Nephron progenitor cell (in vitro differentiated cells): ENCODE data around the gene COMP.

Source experiments
- DNase-seq: peaks from one replicate; pipeline ENCODE4 v3.0.0; 2021
- H3K27ac Mint-ChIP-seq: 2 replicates; pipeline ENCODE4 v1.8.0; 2021; ENCODE audit warnings: mild to moderate bottlenecking, moderate library complexity, mixed read lengths
- H3K27me3 Mint-ChIP-seq: 2 replicates; pipeline ENCODE4 v1.8.0; 2021; ENCODE audit warnings: mild to moderate bottlenecking, low read depth, mixed read lengths; ENCODE audit not compliant: poor library complexity
- H3K36me3 Mint-ChIP-seq: 2 replicates; pipeline ENCODE4 v1.8.0; 2021; ENCODE audit warnings: low read depth, mixed read lengths
- H3K4me1 Mint-ChIP-seq: 2 replicates; pipeline ENCODE4 v1.8.0; 2021; ENCODE audit warnings: mixed read lengths
- H3K4me3 Mint-ChIP-seq: 2 replicates; pipeline ENCODE4 v1.8.0; 2021; ENCODE audit warnings: mild to moderate bottlenecking, moderate library complexity, mixed read lengths
- H3K9me3 Mint-ChIP-seq: 2 replicates; pipeline ENCODE4 v1.8.0; 2021; ENCODE audit warnings: mild to moderate bottlenecking, moderate library complexity, mixed read lengths
- TF ChIP-seq, protein P1 (sequence below): fragments of 200-600 bp; sonication (generic); IDR thresholded peaks from 2 replicates; pipeline ENCODE4 v1.5.0; 2021; ENCODE audit warnings: antibody characterized with exemption

The COMP gene

DNA sequence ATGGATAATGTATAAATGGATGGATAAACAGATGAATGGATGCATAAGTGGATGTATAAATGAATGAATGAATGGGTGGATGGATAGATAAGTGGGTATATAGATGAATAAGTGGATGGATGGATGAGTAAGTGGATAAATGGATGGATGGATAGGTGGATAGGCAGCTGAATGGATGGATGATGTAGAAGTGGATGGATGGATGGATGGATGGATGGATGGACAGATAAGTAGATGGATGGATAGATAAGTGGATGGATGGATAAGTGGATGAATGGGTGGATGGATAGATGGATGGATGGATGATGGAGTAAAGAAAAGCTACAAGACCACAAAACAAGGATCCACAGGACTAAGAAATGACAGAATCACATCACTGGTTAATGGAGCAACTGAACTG is 9.0 kb upstream of the COMP start:
- Mint-ChIP-seq H3K9me3 (no peaks in the 10 kb centered on the region), H3K27me3 (peaks cover 28% of the 10 kb centered on the region), H3K36me3 (no peaks in the 10 kb centered on the region), H3K4me1 (peaks cover 20% of the 10 kb centered on the region), H3K27ac (no peak overlapping the region), H3K4me3 (no peak overlapping the region)
- TF ChIP-seq, protein P1, sequence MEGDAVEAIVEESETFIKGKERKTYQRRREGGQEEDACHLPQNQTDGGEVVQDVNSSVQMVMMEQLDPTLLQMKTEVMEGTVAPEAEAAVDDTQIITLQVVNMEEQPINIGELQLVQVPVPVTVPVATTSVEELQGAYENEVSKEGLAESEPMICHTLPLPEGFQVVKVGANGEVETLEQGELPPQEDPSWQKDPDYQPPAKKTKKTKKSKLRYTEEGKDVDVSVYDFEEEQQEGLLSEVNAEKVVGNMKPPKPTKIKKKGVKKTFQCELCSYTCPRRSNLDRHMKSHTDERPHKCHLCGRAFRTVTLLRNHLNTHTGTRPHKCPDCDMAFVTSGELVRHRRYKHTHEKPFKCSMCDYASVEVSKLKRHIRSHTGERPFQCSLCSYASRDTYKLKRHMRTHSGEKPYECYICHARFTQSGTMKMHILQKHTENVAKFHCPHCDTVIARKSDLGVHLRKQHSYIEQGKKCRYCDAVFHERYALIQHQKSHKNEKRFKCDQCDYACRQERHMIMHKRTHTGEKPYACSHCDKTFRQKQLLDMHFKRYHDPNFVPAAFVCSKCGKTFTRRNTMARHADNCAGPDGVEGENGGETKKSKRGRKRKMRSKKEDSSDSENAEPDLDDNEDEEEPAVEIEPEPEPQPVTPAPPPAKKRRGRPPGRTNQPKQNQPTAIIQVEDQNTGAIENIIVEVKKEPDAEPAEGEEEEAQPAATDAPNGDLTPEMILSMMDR: no peak
- DNase-seq: no peak

DNA sequence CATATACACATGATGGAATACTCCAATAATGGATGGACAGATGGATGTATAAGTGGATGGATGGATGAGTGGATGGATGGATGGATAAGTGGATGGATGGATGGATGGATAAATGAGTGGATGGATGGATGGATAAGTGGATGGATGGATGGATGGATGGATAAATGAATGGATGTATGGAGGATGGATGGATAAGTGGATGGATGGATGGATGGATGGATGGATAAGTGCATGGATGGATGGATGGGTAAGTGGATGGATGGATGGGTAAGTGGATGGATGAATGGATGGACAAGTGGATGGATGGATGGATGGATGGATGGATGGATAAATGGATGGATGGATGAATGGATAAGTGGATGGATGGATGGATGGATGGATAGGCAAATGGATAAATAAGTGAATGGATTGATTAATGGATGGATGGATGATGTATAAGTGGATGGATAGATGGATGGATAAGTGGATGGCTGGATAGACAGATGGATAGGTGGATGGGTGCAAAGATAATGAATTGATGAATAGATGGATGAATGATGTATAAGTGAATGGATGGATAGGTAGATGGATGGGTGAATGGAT is 8.4 kb upstream of the COMP start:
- Mint-ChIP-seq H3K27me3 (peaks cover 34% of the 10 kb centered on the region), H3K36me3 (no peaks in the 10 kb centered on the region), H3K4me3 (no peak overlapping the region), H3K9me3 (no peaks in the 10 kb centered on the region), H3K4me1 (peaks cover 16% of the 10 kb centered on the region), H3K27ac (no peak overlapping the region)
- no peak for DNase-seq
- TF ChIP-seq, protein P1: no peak

DNA sequence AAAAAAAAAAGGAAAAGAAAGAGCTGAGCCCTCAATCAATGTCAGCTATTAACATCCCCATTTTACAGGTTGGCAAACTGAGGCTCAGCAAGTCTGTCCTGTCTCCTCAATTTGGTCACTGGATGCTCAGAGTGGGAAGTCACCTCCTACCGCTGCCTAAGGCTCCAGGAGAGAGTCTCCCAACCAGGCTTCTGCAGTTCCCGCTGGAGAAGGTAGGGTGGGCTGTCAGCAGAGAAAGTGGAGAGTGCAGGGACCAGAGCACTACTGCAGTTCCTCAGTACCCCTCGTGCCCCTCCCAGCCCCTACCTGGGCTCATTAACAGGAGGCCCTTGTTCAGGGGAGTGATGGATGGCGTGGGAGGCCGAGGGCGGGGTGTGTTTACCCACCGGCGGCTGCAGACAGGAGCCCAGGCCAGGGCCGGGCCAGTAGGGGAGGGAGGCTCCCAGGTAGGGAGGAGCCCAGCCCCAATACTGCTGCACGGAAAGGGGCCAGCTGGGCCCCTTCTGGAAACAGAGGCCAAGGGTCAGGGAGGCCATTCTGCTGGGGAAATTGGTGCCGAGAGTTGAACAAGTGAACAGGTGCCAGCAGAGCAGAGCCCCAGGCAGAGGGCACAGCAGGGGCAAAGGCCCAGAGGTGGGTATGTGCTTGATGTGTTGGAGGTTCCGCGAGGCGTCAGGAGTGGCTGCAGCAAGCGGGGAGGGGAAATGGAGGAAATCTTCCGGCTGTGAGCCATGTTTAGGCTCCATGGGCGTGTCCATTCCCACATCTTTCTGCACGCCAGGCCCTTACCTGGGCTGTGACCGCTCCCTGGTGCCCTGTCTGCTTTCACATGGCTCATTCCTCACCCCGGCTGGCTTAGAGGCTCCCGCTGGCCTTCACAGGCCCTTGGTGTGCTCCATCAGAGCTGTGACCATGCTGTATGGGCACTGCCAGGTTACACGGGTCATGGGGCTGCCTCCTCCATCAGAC is 7.6 kb upstream of the COMP start:
- TF ChIP-seq, protein P1: no peak
- peaks cover 42% of the 10 kb centered on the region for H3K27me3 Mint-ChIP-seq
- DNase-seq: peak; percentile 31
- H3K36me3 Mint-ChIP-seq: no peaks in the 10 kb centered on the region
- H3K4me1 Mint-ChIP-seq: peaks cover 12% of the 10 kb centered on the region
- no peak overlapping the region for H3K27ac Mint-ChIP-seq
- no peaks in the 10 kb centered on the region for H3K9me3 Mint-ChIP-seq
- H3K4me3 Mint-ChIP-seq: no peak overlapping the region

DNA sequence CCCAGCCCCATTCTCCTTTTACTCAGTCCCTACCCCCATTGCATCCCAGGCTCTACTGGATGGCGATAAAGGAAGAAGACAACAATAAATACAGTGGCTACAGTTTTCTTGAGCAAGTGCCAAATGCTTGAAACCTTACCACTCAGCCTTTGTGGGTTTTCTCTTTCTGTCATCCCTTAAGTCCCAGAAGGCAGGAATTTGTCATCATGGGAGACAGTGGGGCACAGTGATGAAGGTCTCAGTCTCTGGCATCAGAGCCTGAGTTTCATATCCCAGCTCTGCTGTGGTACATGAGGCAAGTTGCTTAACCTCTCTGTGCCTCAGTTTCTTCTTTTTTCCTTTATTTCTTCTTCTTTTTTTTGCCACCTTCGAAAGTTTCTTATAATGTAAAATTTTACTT is 5.1 kb upstream of the COMP start:
- TF ChIP-seq, protein P1: no peak
- no peaks in the 10 kb centered on the region for H3K36me3 Mint-ChIP-seq
- no peaks in the 10 kb centered on the region for H3K9me3 Mint-ChIP-seq
- no peak overlapping the region for H3K27ac Mint-ChIP-seq
- no peak for DNase-seq
- no peak overlapping the region for H3K4me3 Mint-ChIP-seq
- peaks cover 66% of the 10 kb centered on the region for H3K27me3 Mint-ChIP-seq
- peaks cover 7% of the 10 kb centered on the region for H3K4me1 Mint-ChIP-seq

DNA sequence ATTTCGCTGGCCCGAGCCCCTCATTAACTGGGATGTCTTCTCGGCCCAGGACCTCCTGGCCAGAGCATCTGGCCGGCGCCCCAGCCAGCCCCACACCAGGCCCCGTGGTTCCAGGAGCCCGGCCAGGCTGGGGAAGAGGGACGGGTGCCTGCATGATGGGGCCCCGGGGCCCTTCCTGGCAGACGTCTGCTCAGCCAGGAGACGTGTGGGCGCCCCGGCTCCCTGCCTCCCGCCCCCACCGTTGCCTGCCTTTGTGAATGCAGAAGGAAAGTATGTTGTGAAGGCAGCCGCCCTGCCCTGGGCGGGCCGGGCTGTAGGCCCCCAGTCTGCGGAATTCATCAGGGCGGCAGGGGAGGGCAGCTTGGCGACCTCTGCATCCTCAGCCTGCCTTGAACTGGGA is 4.4 kb upstream of the COMP start:
- H3K27ac Mint-ChIP-seq: no peak overlapping the region
- no peak for DNase-seq
- H3K9me3 Mint-ChIP-seq: no peaks in the 10 kb centered on the region
- TF ChIP-seq, protein P1: no peak
- H3K4me3 Mint-ChIP-seq: no peak overlapping the region
- peaks cover 7% of the 10 kb centered on the region for H3K4me1 Mint-ChIP-seq
- peaks cover 73% of the 10 kb centered on the region for H3K27me3 Mint-ChIP-seq
- H3K36me3 Mint-ChIP-seq: no peaks in the 10 kb centered on the region
